Measurements from ENCODE around the gene UTS2R.

Gene UTS2R

GRCh38 chr17:82391496-82392066, 20.0 kb downstream of the UTS2R start:
- H3K27ac ChIP-seq (ENCODE audit: insufficient read depth, low read depth, low read length, poor library complexity, severe bottlenecking) = no peak overlapping the region

GRCh38 chr17:82392209-82392920, 20.8 kb downstream of the UTS2R start:
- no peaks in the 10 kb centered on the region for H3K36me3 ChIP-seq (ENCODE audit: control insufficient read depth, insufficient read depth, low read length)
- no peak overlapping the region for H3K27ac ChIP-seq (ENCODE audit: insufficient read depth, low read depth, low read length, poor library complexity, severe bottlenecking)
- H3K4me3 ChIP-seq (ENCODE audit: insufficient read depth, low read depth, low read length) = no peak overlapping the region
- no peaks in the 10 kb centered on the region for H3K9me3 ChIP-seq (ENCODE audit: control insufficient read depth, low read length)
- no peaks in the 10 kb centered on the region for H3K4me1 ChIP-seq (ENCODE audit: control insufficient read depth, insufficient read depth, low read length)
- H3K27me3 ChIP-seq (ENCODE audit: control insufficient read depth, insufficient read depth, low read length, poor library complexity, severe bottlenecking) = no peaks in the 10 kb centered on the region
- 94 to 95% methylated on average over 28 of the region's 28 CpGs for WGBS, 2 experiments

More at GRCh38 chr17:82391496-82392066, 20.0 kb downstream of the UTS2R start:
- H3K4me1 ChIP-seq (ENCODE audit: control insufficient read depth, insufficient read depth, low read length) = peaks cover 3% of the 10 kb centered on the region
- H3K27me3 ChIP-seq (ENCODE audit: control insufficient read depth, insufficient read depth, low read length, poor library complexity, severe bottlenecking) = no peaks in the 10 kb centered on the region
- no peaks in the 10 kb centered on the region for H3K9me3 ChIP-seq (ENCODE audit: control insufficient read depth, low read length)
- no peaks in the 10 kb centered on the region for H3K36me3 ChIP-seq (ENCODE audit: control insufficient read depth, insufficient read depth, low read length)
- no peak overlapping the region for H3K4me3 ChIP-seq (ENCODE audit: insufficient read depth, low read depth, low read length)
- WGBS, 2 experiments = 95 to 96% methylated on average over 23 of the region's 23 CpGs

DNA sequence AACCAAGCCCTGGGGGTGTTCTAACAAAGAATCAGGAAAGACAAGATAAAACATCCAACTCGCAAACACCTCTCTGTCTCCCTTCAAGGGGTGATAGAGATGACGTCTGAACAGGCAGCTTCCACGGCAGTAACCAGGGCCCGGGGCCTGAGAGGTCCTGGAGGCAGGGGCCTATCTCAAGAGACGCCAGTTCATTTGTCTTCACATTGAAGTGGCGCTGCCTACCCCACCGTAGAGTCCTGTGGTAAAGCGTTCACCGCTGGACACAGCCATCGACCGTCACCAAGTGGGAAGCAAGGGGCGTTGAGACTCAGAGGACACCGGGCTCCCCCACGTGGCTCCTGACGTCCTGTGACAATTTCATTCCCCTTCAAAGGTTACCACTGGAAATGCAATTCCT, 21.4 kb downstream of the UTS2R start:
- no peak overlapping the region for H3K4me3 ChIP-seq (ENCODE audit: insufficient read depth, low read depth, low read length)
- WGBS, 2 experiments = 93 to 94% methylated on average over 15 of the region's 15 CpGs
- no peak overlapping the region for H3K27ac ChIP-seq (ENCODE audit: insufficient read depth, low read depth, low read length, poor library complexity, severe bottlenecking)
- H3K9me3 ChIP-seq (ENCODE audit: control insufficient read depth, low read length) = no peaks in the 10 kb centered on the region
- no peaks in the 10 kb centered on the region for H3K27me3 ChIP-seq (ENCODE audit: control insufficient read depth, insufficient read depth, low read length, poor library complexity, severe bottlenecking)
- no peaks in the 10 kb centered on the region for H3K4me1 ChIP-seq (ENCODE audit: control insufficient read depth, insufficient read depth, low read length)
- no peaks in the 10 kb centered on the region for H3K36me3 ChIP-seq (ENCODE audit: control insufficient read depth, insufficient read depth, low read length)

GRCh38 chr17:82394278-82394677, 22.7 kb downstream of the UTS2R start:
- 96 to 99% methylated on average over 12 of the region's 12 CpGs for WGBS, 2 experiments

GRCh38 chr17:82396601-82397435, 25.3 kb downstream of the UTS2R start:
- H3K27ac ChIP-seq (ENCODE audit: insufficient read depth, low read depth, low read length, poor library complexity, severe bottlenecking) = no peak overlapping the region
- peaks cover 6% of the 10 kb centered on the region for H3K36me3 ChIP-seq (ENCODE audit: control insufficient read depth, insufficient read depth, low read length)
- H3K27me3 ChIP-seq (ENCODE audit: control insufficient read depth, insufficient read depth, low read length, poor library complexity, severe bottlenecking) = no peaks in the 10 kb centered on the region
- no peaks in the 10 kb centered on the region for H3K9me3 ChIP-seq (ENCODE audit: control insufficient read depth, low read length)
- no peak overlapping the region for H3K4me3 ChIP-seq (ENCODE audit: insufficient read depth, low read depth, low read length)
- WGBS, 2 experiments = 90 to 91% methylated on average over 18 to 19 of the region's 19 CpGs
- no peaks in the 10 kb centered on the region for H3K4me1 ChIP-seq (ENCODE audit: control insufficient read depth, insufficient read depth, low read length)

More at GRCh38 chr17:82394278-82394677, 22.7 kb downstream of the UTS2R start:
- H3K4me1 ChIP-seq (ENCODE audit: control insufficient read depth, insufficient read depth, low read length) = no peaks in the 10 kb centered on the region
- no peaks in the 10 kb centered on the region for H3K36me3 ChIP-seq (ENCODE audit: control insufficient read depth, insufficient read depth, low read length)
- H3K27me3 ChIP-seq (ENCODE audit: control insufficient read depth, insufficient read depth, low read length, poor library complexity, severe bottlenecking) = no peaks in the 10 kb centered on the region
- no peak overlapping the region for H3K27ac ChIP-seq (ENCODE audit: insufficient read depth, low read depth, low read length, poor library complexity, severe bottlenecking)
- H3K9me3 ChIP-seq (ENCODE audit: control insufficient read depth, low read length) = no peaks in the 10 kb centered on the region
- no peak overlapping the region for H3K4me3 ChIP-seq (ENCODE audit: insufficient read depth, low read depth, low read length)

GRCh38 chr17:82397449-82398335, 26.1 kb downstream of the UTS2R start:
- Histone ChIP-seq H3K27me3 (ENCODE audit: control insufficient read depth, insufficient read depth, low read length, poor library complexity, severe bottlenecking) (no peaks in the 10 kb centered on the region), H3K36me3 (ENCODE audit: control insufficient read depth, insufficient read depth, low read length) (peaks cover 7% of the 10 kb centered on the region), H3K4me1 (ENCODE audit: control insufficient read depth, insufficient read depth, low read length) (no peaks in the 10 kb centered on the region), H3K27ac (ENCODE audit: insufficient read depth, low read depth, low read length, poor library complexity, severe bottlenecking) (no peak overlapping the region), H3K9me3 (ENCODE audit: control insufficient read depth, low read length) (no peaks in the 10 kb centered on the region), H3K4me3 (ENCODE audit: insufficient read depth, low read depth, low read length) (no peak overlapping the region)
- WGBS, 2 experiments = 92 to 94% methylated on average over 38 of the region's 38 CpGs

- H3K27ac ChIP-seq (ENCODE audit: insufficient read depth, low read depth, low read length, poor library complexity, severe bottlenecking) = no peak overlapping the region
- no peaks in the 10 kb centered on the region for H3K9me3 ChIP-seq (ENCODE audit: control insufficient read depth, low read length)
- H3K36me3 ChIP-seq (ENCODE audit: control insufficient read depth, insufficient read depth, low read length) = peaks cover 7% of the 10 kb centered on the region
- H3K4me3 ChIP-seq (ENCODE audit: insufficient read depth, low read depth, low read length) = no peak overlapping the region
- H3K4me1 ChIP-seq (ENCODE audit: control insufficient read depth, insufficient read depth, low read length) = no peaks in the 10 kb centered on the region
- H3K27me3 ChIP-seq (ENCODE audit: control insufficient read depth, insufficient read depth, low read length, poor library complexity, severe bottlenecking) = no peaks in the 10 kb centered on the region
- 93% methylated on average over 13 of the region's 13 CpGs for WGBS, 2 experiments
Measured at GRCh38 chr17:82399041-82399441, 27.5 kb downstream of the UTS2R start.

DNA sequence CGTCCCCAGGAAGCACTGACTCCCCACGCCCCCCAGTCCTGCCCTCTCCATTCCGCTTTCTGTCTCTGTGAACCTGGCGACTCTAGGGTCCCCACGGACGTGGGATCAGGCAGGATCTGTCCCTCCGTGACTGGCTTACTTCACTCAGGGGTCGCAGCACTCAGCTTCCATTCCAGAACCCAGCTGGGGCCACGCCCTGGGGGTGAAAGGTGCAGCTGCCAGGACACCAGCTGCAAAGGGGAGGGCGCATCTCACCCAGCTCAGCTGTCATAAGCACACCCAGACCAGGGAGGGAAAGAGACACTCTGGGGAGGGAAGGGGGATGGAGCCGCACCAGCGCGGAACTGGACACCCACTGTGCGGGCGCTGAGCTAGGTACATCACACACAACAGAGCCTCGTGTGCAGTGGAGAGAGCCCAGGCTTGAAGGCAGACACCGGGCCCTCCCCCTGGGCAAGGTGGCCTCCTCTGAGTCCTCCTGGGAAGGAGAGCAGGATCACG, 28.1 kb downstream of the UTS2R start:
- WGBS, 2 experiments = 87 to 88% methylated on average over 18 of the region's 18 CpGs
- Histone ChIP-seq H3K4me3 (ENCODE audit: insufficient read depth, low read depth, low read length) (no peak overlapping the region), H3K36me3 (ENCODE audit: control insufficient read depth, insufficient read depth, low read length) (peaks cover 7% of the 10 kb centered on the region), H3K9me3 (ENCODE audit: control insufficient read depth, low read length) (no peaks in the 10 kb centered on the region), H3K27me3 (ENCODE audit: control insufficient read depth, insufficient read depth, low read length, poor library complexity, severe bottlenecking) (no peaks in the 10 kb centered on the region), H3K4me1 (ENCODE audit: control insufficient read depth, insufficient read depth, low read length) (no peaks in the 10 kb centered on the region), H3K27ac (ENCODE audit: insufficient read depth, low read depth, low read length, poor library complexity, severe bottlenecking) (no peak overlapping the region)

DNA sequence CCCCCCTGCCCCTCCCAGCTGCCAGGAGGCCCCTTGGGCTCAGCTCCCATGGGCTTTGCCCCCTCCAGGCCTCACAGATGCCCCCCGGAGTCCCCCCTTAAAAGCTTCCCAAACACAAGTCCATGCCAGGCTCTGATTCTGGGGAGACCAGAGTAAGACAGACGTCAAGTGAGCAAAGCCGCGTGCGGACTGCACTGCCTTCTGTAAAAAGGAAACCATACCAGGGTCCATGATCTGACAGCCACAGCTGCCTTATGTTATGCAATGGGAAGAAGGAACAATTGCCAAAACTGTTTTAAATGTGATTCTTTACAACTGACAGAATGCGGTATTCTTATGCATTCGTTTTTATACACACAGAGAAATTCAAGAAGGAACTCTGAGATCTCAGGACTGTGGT, 28.6 kb downstream of the UTS2R start:
- Histone ChIP-seq H3K36me3 (ENCODE audit: control insufficient read depth, insufficient read depth, low read length) (peaks cover 7% of the 10 kb centered on the region), H3K27ac (ENCODE audit: insufficient read depth, low read depth, low read length, poor library complexity, severe bottlenecking) (no peak overlapping the region), H3K9me3 (ENCODE audit: control insufficient read depth, low read length) (no peaks in the 10 kb centered on the region), H3K4me3 (ENCODE audit: insufficient read depth, low read depth, low read length) (no peak overlapping the region), H3K4me1 (ENCODE audit: control insufficient read depth, insufficient read depth, low read length) (no peaks in the 10 kb centered on the region), H3K27me3 (ENCODE audit: control insufficient read depth, insufficient read depth, low read length, poor library complexity, severe bottlenecking) (no peaks in the 10 kb centered on the region)
- WGBS, 2 experiments = 94% methylated on average over 7 of the region's 7 CpGs

Measured in ectodermal cell (in vitro differentiated cells).